SHP77 (cell line): Measurements from ENCODE around the gene CENPF.

Source experiments
- DNase-seq, 2 experiments: peaks; one replicate each; lab custom pipeline; 2025; lab: John Stamatoyannopoulos, UW

The CENPF gene

DNA sequence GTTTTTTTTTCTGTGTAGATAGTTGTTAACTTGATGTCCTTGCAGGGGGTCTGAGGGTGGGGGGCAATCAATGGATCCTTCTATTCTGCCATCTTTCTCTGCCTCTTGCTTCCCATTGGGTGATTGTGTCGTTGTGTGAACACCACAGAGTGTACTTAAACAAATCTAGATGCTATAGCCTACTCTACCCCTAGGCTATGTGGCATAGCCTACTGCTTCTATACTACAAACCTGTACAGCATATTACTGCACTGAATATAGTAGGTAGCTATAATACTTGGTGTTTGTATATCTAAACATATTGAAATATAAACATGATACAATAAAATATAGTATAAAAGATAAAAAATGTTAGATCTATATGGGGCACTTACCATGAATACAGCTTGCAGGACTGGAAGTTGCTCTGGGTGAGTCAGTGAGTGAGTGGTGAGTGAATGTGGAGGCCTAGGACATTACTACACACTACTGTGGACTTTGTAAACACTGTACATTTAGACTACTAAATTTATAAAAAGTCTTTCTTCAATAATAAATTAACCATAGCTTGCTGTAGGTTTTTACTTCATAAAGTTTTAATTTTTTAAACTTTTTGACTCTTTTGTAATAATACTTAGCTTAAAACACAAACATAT lies 105.4 kb downstream of the CENPF start:
- no peak for DNase-seq

DNA sequence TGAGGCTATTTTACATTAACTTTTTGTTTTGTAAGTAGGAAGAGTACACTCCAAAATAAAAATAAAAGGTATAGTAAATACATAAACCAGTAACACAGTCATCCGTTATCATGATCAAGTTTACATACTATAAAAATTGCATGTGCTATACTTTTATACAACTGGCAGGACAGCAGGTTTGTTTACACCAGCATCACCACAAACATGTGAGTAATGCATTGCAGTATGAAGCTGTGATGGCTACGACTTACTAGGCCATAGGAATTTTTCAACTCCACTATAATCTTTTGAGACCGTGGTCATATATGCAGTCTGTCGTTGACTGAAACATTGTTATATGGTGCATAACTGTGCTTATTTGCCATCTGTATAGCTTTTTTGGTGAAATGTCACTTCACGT lies 106.2 kb downstream of the CENPF start:
- DNase-seq, result no peak

- no peak for DNase-seq
Measured at GRCh38 chr1:214712737-214713136, 109.7 kb downstream of the CENPF start.
